Stomach (tissue), 4 donors: ENCODE measurements around the gene MS4A4E.

Experiments used
- CTCF ChIP-seq, 7 experiments: fragments of 450-650 bp in 4 of 7; fragments of 200-600 bp in 3 of 7; sonication (generic) in 3 of 7; IDR thresholded peaks; one replicate each; pipeline ENCODE4 v1.5.1; 2016 to 2019; ENCODE audit warnings: antibody characterized with exemption in 7 of 7, control low read depth in 2 of 7, mild to moderate bottlenecking in 1 of 7
- POLR2A ChIP-seq, 4 donors: fragments of 450-650 bp; IDR thresholded peaks; one replicate each; pipeline ENCODE4 v1.6.1; 2016; ENCODE audit warnings: antibody characterized with exemption in 4 of 4, control low read depth in 2 of 4, mild to moderate bottlenecking in 1 of 4, moderate library complexity in 1 of 4
- POLR2AphosphoS5 ChIP-seq, 3 donors: sonication (generic); formaldehyde crosslinking; IDR thresholded peaks; one replicate each; pipeline ENCODE4 v1.6.1; 2016; ENCODE audit warnings: antibody characterized with exemption in 3 of 3

- TF ChIP-seq POLR2A (IDR thresholded peaks at IDR 0.05) (no peak), CTCF (IDR thresholded peaks at IDR 0.05) (no peak), POLR2AphosphoS5 (IDR thresholded peaks at IDR 0.05) (no peak)
Observed at GRCh38 chr11:60155931-60156330, 87.0 kb downstream of the MS4A4E start.
